RWPE1 (cell line): ENCODE results near the gene ARID1B.

Source experiments
- CTCF ChIA-PET: fragments of 350-600 bp; sonication (Branson Sonifier 250); formaldehyde crosslinking; extraction: SDS; loops from one replicate; lab custom pipeline; 2021; lab: Yijun Ruan, JAX
- POLR2A ChIA-PET: fragments of 400-600 bp; formaldehyde crosslinking; extraction: SDS; loops from one replicate; lab custom pipeline; 2020; ENCODE audit warnings: antibody characterized with exemption; ENCODE audit not compliant: low non-redundant PET; lab: Yijun Ruan, JAX
- DNase-seq: peaks from one replicate; pipeline ENCODE4 v3.0.0; 2012; ENCODE audit warnings: low spot score
- H3K27ac ChIP-seq: fragments of 450-650 bp; 2 replicates; pipeline ENCODE4 v1.5.1; 2017
- CTCF ChIP-seq: fragments of 450-650 bp; conservative IDR thresholded peaks from 2 replicates; pipeline ENCODE4 v1.5.1; 2017; ENCODE audit warnings: low read depth, mild to moderate bottlenecking

The ARID1B gene

DNA sequence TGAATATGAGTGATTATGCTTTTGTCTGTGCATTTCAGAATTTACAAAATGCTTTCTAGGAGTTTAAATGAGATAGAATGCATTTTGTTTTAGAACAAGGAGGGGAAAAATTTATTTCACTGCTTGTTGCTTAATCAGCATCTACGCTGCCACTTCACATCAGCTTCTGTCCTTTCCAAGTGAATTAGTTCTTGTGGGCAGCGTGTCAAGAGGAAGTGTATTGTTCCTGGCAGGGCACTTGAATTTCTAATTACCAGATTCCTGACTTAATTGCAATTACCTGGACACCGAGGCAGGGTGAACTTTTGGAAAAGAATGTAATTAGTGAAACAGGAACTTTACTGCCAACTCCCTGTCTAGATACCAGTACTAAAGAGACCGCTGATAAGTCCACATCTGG, 282.6 kb downstream of the ARID1B start:
- ChIA-PET CTCF (interaction anchor here (0.6 kb wide), 1 partner anchor 9 kb away, joined by 3 read pairs; no protein-coding TSS in a partner anchor), POLR2A (no interaction called here)
- no peak for DNase-seq
- no peak overlapping the region for H3K27ac ChIP-seq
- TF ChIP-seq CTCF, result no peak

- ChIA-PET POLR2A (no interaction called here), CTCF (interaction anchor here (0.6 to 1.0 kb wide), 3 partner anchors 8 to 185 kb away, joined by 3 to 4 read pairs (median 3); no protein-coding TSS in a partner anchor)
- no peak for TF ChIP-seq CTCF
- no peak for DNase-seq
- no peak overlapping the region for H3K27ac ChIP-seq
These were observed 283.3 kb downstream of the ARID1B start for GRCh38 chr6:157060440-157060952.

DNA sequence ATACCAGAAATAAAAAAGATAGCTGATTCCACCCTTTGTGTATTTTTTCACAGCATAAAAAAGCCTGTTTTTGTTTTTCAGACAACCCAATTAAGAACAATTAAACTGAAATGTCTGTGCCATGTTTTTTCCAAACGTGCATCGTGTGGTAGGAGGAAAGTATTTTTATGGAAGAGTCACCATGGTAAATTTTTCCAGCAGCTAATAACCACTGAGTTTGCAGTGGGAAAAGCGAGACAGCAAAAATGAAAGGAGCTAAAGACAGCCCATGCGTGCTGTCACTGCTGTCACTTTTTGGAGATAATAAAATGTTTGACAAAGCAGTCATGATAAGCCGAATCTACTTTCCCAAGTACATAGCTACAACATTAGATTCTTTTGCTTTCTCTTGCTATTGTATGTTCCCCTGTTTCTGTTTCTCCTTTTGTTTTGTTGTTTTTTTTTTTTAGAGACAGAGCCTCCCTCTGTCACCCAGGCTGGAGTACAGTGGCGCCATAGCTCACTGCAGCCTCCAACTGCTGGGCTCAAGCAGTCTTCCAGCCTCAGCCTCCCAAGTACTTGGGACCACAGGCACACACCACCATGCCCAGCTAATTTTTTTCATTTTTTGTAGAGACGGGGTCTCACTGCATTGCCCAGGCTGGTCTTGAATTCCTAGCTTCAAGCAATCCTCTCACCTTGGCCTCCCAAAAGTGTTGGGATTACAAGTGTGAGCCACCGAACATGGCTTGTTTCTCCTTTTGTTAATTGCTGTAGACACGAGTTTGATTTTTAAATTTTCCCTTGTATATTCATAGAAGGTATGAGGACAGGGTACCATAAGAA, 284.8 kb downstream of the ARID1B start:
- no peak overlapping the region for H3K27ac ChIP-seq
- no peak for DNase-seq
- no peak for TF ChIP-seq CTCF
- ChIA-PET CTCF (interaction anchor here (0.6 kb wide), 1 partner anchor 14 kb away, joined by 4 read pairs; no protein-coding TSS in a partner anchor), POLR2A (no interaction called here)

DNA sequence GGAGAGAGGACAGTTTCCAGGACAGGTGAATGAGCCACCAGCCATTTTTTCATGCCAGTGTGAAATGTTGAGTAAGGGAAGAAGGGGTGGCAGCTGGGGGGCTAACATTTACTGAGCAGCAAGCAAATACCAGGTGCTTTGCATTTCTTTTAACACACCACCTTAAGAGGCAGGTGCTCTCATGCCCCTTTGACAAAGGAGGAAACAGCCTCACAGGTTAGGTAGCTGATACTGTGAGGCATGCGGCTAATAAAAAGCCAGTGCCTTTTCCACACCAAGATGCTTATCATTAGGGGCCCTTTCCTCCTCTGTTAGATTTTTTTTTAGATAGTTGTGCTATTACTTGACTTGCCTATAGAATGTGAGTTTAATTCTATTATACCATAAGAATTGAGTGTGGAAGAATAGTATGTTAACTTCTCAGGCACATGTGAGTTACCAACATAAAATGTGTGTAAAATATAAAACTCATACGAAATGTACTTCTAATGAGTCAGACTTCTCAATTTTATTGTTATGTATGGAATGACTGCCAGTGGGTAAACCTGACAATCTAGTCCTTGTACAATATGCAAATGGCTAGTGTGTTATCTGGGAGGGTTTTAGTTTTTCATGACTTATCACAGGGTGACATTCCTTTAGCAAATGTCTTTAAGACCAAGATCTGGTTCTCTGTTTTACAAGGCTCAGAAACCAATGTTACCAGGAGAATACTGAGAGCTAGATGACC, 286.2 kb downstream of the ARID1B start:
- peak; percentile 13 for DNase-seq
- no peak for TF ChIP-seq CTCF
- ChIA-PET POLR2A (no interaction called here), CTCF (interaction anchor here (0.6 kb wide), 1 partner anchor 143 kb away, joined by 3 read pairs; no protein-coding TSS in a partner anchor)
- H3K27ac ChIP-seq, result no peak overlapping the region

GRCh38 chr6:157063923-157064322, 286.7 kb downstream of the ARID1B start:
- DNase-seq, result no peak
- H3K27ac ChIP-seq, result no peak overlapping the region
- ChIA-PET CTCF (no interaction called here), POLR2A (no interaction called here)
- TF ChIP-seq CTCF, result no peak

- no peak for TF ChIP-seq CTCF
- DNase-seq, result no peak
- POLR2A ChIA-PET, result no interaction called here
- CTCF ChIA-PET, result no interaction called here
- H3K27ac ChIP-seq, result no peak overlapping the region
These were observed 287.3 kb downstream of the ARID1B start for GRCh38 chr6:157064502-157064901.
